Fibroblast of lung (primary cell): Measurements from ENCODE around the gene DPP7. TPM values are rescaled to one million over a fixed set of nuclear protein-coding genes. Genes with fewer than 3 reads are reported as not detected.
A peak's percentile ranks its signal among the peaks of the same experiment; 100 is the strongest.

Source experiments
- DNase-seq, 2 donors: peaks; one replicate each; pipeline versions ENCODE4 v3.0.0 to v3.0.0-alpha.2; 2010; ENCODE audit warnings: low read depth in 2 of 2
- H2AFZ ChIP-seq: 2 replicates; pipeline ENCODE4 v1.5.1; 2012; ENCODE audit warnings: low read length, control low read depth, inconsistent platforms
- H3K27ac ChIP-seq: 2 replicates; pipeline ENCODE4 v1.5.1; 2011; ENCODE audit warnings: low read length, control low read depth; ENCODE audit not compliant: insufficient read depth
- H3K27me3 ChIP-seq: 2 replicates; pipeline ENCODE4 v1.5.1; 2011; ENCODE audit warnings: mild to moderate bottlenecking, low read length; ENCODE audit not compliant: control insufficient read depth, insufficient read depth
- H3K36me3 ChIP-seq: 2 replicates; pipeline ENCODE4 v1.5.1; 2011; ENCODE audit warnings: low read length; ENCODE audit not compliant: control insufficient read depth, insufficient read depth
- H3K4me1 ChIP-seq: 2 replicates; pipeline ENCODE4 v1.5.1; 2011; ENCODE audit warnings: low read length; ENCODE audit not compliant: control insufficient read depth, insufficient read depth; ENCODE audit errors: extremely low read depth
- H3K4me2 ChIP-seq: 2 replicates; pipeline ENCODE4 v1.5.1; 2011; ENCODE audit warnings: low read length, control low read depth; ENCODE audit not compliant: insufficient read depth; ENCODE audit errors: extremely low read depth
- H3K4me3 ChIP-seq, 4 experiments: fragments of 200-600 bp in 1 of 4; sonication (generic) in 1 of 4; replicated peaks in 1 of 4; 2 replicates each; pipeline ENCODE4 v1.5.1; 2011 to 2016; ENCODE audit warnings: low read length in 4 of 4, low read depth in 3 of 4, mild to moderate bottlenecking in 3 of 4, control low read depth in 2 of 4, inconsistent platforms in 1 of 4, mixed read lengths in 1 of 4; ENCODE audit not compliant: insufficient read depth in 1 of 4; ENCODE audit errors: control extremely low read depth in 1 of 4
- H3K79me2 ChIP-seq: 2 replicates; pipeline ENCODE4 v1.5.1; 2012; ENCODE audit warnings: mild to moderate bottlenecking, low read length, inconsistent platforms; ENCODE audit not compliant: control insufficient read depth, insufficient read depth
- H3K9ac ChIP-seq: 2 replicates; pipeline ENCODE4 v1.5.1; 2011; ENCODE audit warnings: mild to moderate bottlenecking, low read length, control low read depth; ENCODE audit not compliant: insufficient read depth
- H3K9me3 ChIP-seq: 2 replicates; pipeline ENCODE4 v1.5.1; 2012; ENCODE audit warnings: low read depth, low read length; ENCODE audit not compliant: control insufficient read depth, insufficient read depth
- H4K20me1 ChIP-seq: 2 replicates; pipeline ENCODE4 v1.5.1; 2011; ENCODE audit warnings: low read length; ENCODE audit not compliant: control insufficient read depth, insufficient read depth; ENCODE audit errors: extremely low read depth
- CTCF ChIP-seq, 2 donors: IDR thresholded peaks in 1 of 2; conservative IDR thresholded peaks in 1 of 2; 1 replicate in 1 of 2; 2 replicates in 1 of 2; pipeline ENCODE4 v1.5.1; 2011 to 2012; ENCODE audit warnings: low read length in 2 of 2, control low read depth in 1 of 2, inconsistent platforms in 1 of 2, low read depth in 1 of 2, mild to moderate bottlenecking in 1 of 2
- EZH2 ChIP-seq: IDR thresholded peaks from 2 replicates; pipeline ENCODE4 v1.5.1; 2012; ENCODE audit warnings: low read length, control low read depth, mild to moderate bottlenecking; ENCODE audit errors: missing control alignments
- polyA plus RNA-seq, 2 donors: library from polyadenylated mRNA; depleted of rRNA in 1 of 2; stranded (reverse) in 1 of 2; unstranded in 1 of 2; fragments of >200 nt; gene quantifications; 2 replicates each; pipeline ENCODE4 v1.2.1, GENCODE V29; 2011 to 2012; ENCODE audit warnings: missing spikeins in 1 of 2
- total RNA-seq: library from RNA; depleted of rRNA; stranded (reverse); fragments of >200 nt; gene quantifications from 2 replicates; pipeline ENCODE4 v1.2.1, GENCODE V29; 2014

Gene DPP7
- total and polyA plus RNA-seq, 2 donors (not counting 1 experiment from before 2014, with no cell fraction given) = 28.6 to 126 TPM

GRCh38 chr9:137084526-137084925 is 30.0 kb downstream of the DPP7 start:
- H3K36me3 ChIP-seq = peaks cover 28% of the 10 kb centered on the region
- H3K79me2 ChIP-seq = peaks cover 6% of the 10 kb centered on the region
- DNase-seq = no peak
- TF ChIP-seq CTCF (conservative IDR thresholded peaks at IDR 0.05 in 1 of 2, IDR thresholded peaks at IDR 0.05 in 1 of 2; ENCODE audit: low read depth in 1 of 2, low read length in 2 of 2) (no peak), EZH2 (no peak)
- H3K4me3 ChIP-seq = no peak overlapping the region
- no peak overlapping the region for H3K9ac ChIP-seq
- H4K20me1 ChIP-seq = no peaks in the 10 kb centered on the region
- H3K4me2 ChIP-seq = no peak overlapping the region
- H2AFZ ChIP-seq = no peak overlapping the region
- no peaks in the 10 kb centered on the region for H3K9me3 ChIP-seq
- no peaks in the 10 kb centered on the region for H3K27me3 ChIP-seq
- peaks cover 28% of the 10 kb centered on the region for H3K4me1 ChIP-seq
- no peak overlapping the region for H3K27ac ChIP-seq

- Histone ChIP-seq H3K9ac (no peak overlapping the region), H3K79me2 (peaks cover 16% of the 10 kb centered on the region), H3K9me3 (no peaks in the 10 kb centered on the region), H3K4me2 (peak overlapping the region; percentile 38), H3K4me3 (peak overlapping the region in 1 of 4 experiments; percentile 9), H3K27me3 (no peaks in the 10 kb centered on the region), H3K27ac (peak overlapping the region; percentile 81), H2AFZ (no peak overlapping the region), H4K20me1 (no peaks in the 10 kb centered on the region), H3K4me1 (peaks cover 29% of the 10 kb centered on the region), H3K36me3 (peaks cover 37% of the 10 kb centered on the region)
- no peak for TF ChIP-seq CTCF (conservative IDR thresholded peaks at IDR 0.05 in 1 of 2, IDR thresholded peaks at IDR 0.05 in 1 of 2; ENCODE audit: low read depth in 1 of 2, low read length in 2 of 2)
- TF ChIP-seq EZH2 = no peak
- DNase-seq = peak; percentile 95 to 97
These were observed 31.0 kb downstream of the DPP7 start for GRCh38 chr9:137083394-137084004.

- no peaks in the 10 kb centered on the region for H4K20me1 ChIP-seq
- H2AFZ ChIP-seq = no peak overlapping the region
- no peak for DNase-seq
- peaks cover 32% of the 10 kb centered on the region for H3K4me1 ChIP-seq
- peaks cover 22% of the 10 kb centered on the region for H3K79me2 ChIP-seq
- H3K4me3 ChIP-seq = peak overlapping the region in 1 of 4 experiments; percentile 9
- TF ChIP-seq CTCF (conservative IDR thresholded peaks at IDR 0.05 in 1 of 2, IDR thresholded peaks at IDR 0.05 in 1 of 2; ENCODE audit: low read depth in 1 of 2, low read length in 2 of 2) = no peak
- TF ChIP-seq EZH2 = no peak
- H3K36me3 ChIP-seq = peaks cover 40% of the 10 kb centered on the region
- H3K9ac ChIP-seq = no peak overlapping the region
- H3K27me3 ChIP-seq = no peaks in the 10 kb centered on the region
- H3K27ac ChIP-seq = peak overlapping the region; percentile 81
- H3K4me2 ChIP-seq = peak overlapping the region; percentile 38
- H3K9me3 ChIP-seq = no peaks in the 10 kb centered on the region
These were observed 31.6 kb downstream of the DPP7 start for GRCh38 chr9:137082925-137083290.
